ENCODE data around the gene VSNL1.

Gene VSNL1

DNA sequence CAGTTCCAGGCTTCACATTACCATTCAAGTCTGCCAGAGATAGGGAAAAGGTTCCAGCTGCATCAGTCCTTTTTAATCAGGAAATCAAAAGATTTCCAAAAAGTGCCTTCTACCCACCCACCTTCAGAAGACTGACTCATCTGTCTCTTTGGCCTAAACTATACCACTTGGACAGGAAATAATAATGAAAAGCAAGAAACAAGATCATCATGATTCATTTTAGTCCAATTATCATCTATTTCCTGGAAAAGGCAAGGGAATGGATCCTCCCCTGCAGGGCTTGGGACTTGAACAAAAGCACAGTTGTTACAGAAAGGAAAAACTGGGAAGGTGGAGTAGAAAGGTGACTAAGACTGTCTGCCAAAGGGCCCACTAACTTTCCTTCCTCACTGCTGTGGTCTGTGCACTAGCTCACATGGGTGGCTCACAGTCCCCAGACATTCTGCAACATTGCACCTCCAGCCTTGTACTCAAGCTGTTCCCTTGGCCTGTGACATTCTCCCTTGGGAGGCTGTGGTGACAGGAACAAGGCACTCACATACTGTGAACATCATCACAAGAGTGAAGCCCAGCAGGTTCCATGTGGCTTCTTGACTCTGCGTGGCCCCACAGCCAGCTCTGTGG is 75.3 kb downstream of the VSNL1 start:
- DNase-seq: no peak

DNA sequence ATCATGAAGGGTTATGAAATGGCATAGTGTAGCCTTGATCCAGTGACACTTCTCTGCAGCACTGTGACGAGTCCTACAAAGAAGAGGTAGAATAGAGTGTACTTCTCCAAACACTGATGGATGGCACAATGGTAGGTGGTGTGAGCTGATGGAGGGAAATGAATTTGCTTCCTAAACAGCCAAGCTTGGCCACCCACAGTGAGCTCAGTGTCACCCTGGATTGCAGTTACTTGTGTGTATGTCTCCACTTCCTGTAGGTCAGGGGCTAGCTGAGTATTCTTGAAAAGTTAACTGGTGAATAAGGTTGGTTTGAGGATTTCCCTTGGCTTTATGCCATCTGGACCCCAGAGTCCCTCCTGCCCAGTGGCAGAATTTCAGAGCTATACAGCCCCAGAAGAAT is 75.9 kb downstream of the VSNL1 start:
- DNase-seq: no peak

DNA sequence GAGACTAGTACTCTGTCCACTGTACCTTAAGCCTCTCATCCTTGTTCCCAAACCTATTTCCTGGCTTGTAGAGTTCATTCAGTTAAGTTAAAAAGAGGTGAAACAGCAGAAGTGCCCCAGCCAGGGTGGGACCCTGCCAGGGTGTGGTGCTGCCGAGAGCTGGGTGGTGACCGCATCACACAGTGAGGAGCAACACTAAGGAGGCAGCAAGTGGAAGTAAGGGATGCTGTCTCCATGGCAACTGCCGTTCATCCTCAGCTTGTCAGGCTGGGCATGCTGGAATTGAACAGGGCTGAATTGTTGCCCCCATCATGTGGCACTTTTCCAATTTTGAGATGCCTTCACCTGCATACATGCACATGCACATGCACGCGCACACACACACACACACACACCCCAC is 77.0 kb downstream of the VSNL1 start:
- DNase-seq: no peak

DNA sequence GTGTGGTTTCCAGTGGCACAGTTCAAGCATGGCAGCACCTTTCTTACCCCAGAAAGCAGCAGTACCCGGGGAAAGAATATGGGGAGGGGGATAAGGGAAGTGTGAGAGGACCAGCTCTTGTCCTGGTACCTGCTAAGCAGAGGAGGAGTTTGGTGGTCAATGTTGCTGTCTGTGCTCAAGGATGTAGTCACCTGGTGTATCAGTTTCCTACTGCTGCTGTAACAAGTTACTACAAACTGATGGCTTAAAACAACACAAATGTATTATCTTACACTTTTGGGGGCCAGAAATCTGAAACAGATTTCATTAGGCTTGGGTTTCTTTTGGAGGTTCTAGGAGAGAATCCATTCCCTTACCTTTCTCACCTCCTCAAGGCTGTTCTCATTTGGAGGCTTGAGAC is 77.5 kb downstream of the VSNL1 start:
- no peak for DNase-seq

DNA sequence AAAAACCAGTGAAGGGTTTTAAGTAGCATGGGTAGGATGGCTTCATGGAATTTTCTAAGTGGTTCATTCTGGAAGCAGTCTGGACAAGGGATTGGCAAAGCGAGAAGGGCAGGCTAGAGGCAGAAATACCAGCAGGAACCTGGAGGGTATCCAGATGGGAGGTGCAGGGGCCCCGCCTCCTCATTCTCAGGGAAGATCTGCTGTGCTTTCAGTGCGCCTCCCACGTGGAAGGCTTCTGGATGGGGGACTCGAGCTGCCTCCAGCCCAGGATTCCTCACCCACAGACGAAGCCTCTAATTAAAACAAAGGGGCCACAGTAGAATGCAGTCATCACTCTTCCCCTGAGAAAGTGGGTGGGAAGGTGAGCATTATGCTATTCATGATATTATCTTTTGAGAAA is 79.8 kb downstream of the VSNL1 start:
- no peak for DNase-seq

DNA sequence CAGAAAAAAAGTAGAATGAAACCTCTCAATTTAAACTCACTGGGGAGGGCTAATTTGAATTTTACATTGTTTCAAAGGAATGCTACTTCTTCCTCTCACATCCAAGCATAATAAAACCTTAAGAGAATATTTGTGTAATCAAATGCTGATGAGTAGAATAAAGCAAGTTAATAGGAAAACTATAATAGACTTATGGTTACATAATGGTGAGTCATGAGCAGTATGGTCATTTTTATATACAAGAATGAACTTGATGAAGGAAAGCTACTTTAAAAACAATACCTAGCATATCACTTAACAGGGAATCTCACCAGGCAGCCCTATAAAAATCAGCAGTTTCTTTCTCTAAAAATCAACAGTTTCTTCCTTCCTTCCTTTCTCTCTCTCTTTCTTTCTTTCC is 80.3 kb downstream of the VSNL1 start:
- DNase-seq: no peak

DNA sequence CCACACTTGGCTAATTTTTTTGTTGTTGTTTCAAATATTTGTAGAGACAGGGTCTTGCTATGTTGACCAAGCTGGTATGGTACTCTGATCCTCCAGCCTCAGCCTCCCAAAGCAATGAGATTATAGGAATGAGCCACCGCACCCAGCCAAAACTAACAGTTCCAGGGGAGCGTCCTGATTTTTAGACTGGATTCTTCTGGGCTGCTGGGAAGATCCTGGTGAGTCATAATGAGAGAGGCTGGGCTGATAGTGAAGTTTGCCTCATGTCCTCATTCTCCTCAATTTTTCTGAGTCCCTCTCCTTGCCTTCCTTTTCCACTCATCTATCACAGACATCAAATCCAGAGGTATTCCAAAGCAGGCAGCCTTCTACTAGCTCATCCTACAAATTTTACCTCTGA is 81.3 kb downstream of the VSNL1 start:
- DNase-seq: no peak

DNA sequence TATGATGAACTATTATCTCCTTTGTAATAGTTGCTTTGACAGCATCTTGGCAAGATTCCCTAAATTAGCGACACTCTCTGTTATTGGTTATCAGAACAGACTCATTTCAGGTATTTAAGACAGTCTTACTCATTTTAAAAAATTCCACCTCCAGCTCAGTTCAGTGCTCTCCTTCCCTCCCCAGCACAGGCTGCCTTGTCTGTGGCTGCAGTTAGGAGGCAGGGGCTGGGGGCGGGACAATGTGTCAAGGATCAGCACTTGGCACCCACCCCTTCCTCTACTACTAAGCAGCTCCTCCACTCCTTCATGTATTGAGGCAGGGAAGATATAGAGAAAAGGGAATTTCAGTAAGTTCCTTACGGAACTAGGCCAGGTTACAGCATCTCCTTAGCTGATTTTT is 85.0 kb downstream of the VSNL1 start:
- no peak for DNase-seq

DNA sequence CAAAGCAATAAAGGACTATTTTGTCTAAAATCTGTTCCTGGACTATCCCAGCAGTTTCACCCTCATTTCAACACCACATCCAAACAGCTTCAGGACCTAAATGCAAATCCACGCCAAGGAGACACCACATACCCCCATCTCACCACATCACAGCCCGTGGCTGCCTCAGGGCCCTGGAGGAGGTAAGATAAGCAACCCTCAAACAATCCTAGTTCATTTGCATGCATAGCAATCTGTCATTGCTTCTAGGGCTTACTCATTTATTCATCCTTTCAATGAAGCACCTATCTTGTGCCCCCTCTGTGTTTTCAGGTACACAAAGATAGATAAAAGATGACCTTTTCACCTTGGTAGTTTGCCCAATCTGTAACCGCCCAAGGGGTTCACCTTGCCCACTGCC is 86.5 kb downstream of the VSNL1 start:
- DNase-seq: no peak

DNA sequence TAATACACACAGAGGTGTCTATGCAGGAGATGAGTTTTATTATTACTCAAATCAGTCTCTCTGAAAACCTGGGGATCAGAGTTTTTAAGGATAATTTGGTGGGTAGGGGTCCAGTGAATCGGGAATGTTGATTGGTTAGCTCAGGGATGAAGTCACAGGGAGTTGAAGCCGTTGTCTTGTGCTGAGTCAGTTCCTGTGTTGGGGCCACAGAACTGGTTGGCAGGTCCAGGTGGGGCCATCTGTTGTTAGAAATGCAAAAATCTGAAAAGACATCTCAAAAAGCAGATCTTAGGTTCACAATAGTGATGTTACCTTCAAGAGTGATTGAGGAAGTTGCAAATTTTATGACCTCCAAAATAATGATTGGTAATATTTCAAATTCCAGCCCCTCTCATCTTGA is 86.9 kb downstream of the VSNL1 start:
- no peak for DNase-seq

DNA sequence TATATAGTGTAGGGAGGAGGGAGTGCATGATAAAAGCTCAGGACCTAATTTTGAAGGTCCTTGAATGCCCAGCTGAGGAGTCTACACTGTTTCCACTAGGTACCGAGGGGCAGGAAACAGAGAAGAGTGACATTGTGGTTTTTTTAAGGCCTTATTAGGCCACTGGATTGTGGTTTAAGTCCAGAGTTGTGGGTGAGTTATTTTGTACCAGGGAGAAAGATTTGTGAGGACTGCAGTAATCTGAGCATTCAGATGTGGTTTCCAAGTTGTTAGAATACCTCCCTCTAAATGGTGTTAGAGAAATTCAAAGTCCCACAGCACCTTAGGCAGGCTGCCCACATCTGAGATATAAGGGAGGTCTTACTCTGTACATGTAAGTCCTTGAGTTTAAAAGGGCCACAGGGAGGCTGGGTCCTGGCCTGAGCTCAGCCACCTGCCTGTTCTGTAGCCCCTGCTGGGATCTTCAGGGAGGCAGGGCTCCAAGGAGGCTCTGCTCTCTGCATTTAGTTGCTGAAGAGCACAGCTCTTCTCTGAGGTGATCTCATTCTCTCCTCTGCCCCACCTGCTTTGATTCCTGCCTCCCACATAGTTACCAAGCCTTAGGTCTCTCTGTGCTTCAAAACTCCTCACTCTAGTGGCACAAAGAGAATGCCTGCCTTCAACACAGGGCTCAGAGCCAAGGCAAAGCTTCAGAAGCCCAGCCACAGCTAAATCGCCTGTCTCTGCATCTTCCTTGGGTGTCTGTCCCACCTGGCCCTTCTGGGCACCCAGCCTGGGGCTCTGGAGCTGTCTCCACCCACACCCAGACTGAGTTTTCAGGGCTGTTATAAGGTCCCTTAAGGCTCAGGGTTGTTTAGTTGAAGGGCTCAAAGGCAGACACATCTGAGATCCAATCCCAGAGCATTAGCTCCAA is 88.1 kb downstream of the VSNL1 start:
- DNase-seq: no peak

DNA sequence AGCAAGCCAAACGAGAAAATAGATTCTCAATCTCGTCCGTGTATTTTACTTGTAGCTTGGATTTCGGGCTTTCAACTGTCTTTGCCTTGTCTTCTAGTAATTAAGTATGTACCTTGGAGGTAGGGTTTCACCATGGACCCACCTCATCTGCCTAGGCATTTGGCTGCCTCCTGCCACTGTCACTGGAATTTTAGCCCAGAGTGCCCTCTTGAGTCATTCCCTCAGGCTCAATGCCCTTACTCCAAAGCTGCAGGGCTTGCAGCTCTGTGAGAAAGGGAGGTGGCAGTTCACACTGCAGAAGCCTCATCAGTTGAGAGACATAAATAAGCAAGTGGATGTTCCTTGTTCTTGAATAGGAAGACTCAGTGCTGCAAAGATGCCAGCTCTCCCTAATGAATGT is 89.6 kb downstream of the VSNL1 start:
- DNase-seq: no peak

DNA sequence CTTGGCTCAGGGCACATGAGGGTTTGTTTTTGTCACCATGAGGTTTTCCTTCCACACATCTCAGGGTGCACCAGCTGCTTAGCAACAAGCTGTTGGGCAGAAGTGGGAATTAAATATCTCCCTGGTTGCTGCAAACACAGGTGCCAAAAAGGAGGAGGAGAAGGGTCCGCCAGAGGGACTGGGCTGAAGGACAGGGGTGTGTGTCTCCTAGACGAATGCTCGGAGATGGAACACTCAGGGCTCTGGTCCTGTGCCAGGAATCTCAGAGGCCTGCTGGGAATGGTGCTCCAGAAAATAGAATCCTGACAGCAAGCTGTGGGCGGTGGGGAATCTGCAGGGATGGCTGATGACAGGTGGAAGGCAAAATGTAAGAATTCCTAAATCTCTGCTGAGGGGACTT is 94.5 kb downstream of the VSNL1 start:
- no peak for DNase-seq

DNA sequence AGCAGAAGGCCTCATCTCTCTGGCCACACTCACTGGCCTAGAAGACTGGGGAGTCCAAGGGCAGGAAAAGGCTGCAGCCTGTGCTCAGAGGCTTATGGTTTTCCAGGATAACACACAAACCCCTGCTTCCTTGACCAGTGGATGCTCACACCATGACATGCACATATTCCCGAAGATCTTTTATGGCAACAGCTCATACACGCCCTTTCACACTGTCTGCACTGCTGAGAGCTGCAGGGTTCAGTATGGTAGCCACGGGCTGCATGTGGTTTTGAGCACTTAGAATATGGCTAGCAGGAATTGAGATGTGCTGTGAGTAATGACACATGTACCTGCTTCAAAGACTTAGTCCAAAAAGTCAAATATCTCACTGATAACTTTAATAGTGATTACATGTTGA is 95.8 kb downstream of the VSNL1 start:
- no peak for DNase-seq

DNA sequence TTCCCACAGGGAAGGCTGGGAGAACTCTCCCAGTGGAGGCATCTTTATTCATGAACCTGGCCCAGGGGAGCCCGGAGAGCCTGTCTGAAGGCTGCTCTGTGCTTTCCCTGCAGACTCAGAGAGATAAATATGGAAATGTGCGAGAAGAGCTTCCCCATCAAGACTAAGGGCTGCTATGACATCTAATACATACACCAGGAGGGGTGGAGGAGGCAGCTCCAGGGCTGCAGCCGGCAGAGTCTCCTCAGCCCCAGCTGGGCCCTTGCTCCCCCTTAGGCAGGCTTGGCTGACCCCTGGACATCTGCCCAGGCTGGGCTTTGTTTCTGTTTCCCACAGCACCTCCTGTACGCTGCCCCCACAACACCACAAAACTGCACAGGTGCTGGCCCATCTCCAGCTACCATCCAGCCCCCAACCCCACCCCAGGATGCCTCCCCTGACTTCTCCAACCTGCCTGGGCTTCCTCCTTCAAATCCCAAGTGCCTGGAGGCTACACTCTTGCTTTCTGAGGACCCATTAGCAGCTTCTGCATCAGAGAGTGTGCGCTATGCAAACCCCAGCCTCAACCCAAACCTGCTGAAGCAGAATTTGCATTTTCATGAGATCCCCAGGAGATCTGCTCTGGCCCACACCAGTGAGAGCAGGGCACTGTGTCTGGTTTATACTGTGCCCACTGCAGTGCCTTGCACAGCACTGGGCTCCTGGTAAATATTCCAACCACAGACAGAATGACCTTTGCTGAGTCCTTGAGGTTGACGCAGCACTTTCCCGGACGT is 96.8 kb downstream of the VSNL1 start:
- no peak for DNase-seq

DNA sequence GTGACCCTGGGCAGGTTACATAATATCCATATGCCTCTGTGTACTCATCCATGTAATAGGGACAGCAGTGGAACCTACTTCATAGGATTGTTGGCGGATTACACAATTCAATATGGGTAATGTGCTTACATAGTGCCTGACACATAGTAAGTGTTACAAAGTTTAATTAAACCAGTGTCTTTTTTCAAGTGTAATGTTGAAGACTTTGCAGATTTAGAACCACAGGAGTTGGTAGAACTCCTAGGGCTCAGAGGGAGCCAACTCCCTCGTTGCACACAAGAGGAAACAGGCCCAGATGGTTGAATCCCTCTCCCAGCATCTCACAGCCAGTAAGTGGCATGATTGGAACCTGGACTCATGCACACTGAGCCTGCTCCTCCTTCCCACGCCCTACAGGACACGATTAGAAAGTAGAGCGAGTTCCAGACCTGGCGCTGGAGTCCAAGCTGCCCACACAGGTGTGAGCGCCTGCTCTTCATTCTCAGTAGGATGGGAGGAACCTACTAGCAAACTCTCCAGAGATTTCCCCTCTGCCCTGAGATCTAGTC is 97.8 kb downstream of the VSNL1 start:
- DNase-seq: no peak

DNA sequence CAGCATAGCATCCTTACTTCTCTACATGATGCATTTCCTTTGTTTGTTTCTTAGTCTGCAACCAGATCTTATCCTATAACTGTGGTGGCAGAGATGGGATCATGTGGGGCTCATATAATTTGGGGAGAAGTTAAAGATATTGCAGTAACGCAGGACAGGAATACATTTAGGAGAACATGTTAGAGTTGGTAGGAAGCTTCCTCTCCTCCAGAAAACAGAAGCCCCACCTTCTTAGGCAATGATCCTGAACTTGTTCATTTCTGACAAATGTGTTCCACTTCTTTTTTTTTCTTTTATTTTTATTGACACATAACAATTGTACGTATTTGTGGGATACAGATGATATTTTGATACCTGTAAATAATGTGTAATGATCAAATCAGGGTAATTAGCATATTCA is 99.9 kb downstream of the VSNL1 start:
- DNase-seq: no peak

DNA sequence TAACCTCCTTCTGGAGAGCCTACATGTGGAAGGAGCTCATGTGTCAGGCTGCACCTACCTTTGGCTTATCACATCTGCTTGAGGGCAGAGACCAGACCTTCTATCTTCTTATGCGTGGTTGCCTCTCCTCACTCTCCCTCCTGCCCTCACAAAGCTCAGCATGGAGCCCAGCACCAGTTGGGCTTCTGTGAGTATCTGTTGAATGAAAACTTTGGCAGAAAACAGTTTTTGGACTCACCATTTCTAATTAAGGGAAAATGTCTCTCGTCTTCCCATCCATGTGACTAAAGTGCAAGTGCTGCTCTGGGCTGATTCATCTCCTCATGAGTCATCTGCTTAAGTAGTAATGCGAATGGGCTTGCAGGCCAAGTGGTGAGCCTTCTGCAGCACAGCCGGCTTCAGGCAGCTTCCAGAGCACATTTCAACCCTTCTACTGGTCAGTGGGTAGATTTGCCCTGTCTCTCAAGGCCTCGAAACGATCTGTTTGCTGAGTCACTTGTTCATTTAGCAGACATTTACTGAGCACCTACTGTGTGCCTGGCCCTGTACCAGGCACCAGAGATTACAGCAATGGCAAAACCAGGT is 102.6 kb downstream of the VSNL1 start:
- peak; percentile 66 for DNase-seq

DNA sequence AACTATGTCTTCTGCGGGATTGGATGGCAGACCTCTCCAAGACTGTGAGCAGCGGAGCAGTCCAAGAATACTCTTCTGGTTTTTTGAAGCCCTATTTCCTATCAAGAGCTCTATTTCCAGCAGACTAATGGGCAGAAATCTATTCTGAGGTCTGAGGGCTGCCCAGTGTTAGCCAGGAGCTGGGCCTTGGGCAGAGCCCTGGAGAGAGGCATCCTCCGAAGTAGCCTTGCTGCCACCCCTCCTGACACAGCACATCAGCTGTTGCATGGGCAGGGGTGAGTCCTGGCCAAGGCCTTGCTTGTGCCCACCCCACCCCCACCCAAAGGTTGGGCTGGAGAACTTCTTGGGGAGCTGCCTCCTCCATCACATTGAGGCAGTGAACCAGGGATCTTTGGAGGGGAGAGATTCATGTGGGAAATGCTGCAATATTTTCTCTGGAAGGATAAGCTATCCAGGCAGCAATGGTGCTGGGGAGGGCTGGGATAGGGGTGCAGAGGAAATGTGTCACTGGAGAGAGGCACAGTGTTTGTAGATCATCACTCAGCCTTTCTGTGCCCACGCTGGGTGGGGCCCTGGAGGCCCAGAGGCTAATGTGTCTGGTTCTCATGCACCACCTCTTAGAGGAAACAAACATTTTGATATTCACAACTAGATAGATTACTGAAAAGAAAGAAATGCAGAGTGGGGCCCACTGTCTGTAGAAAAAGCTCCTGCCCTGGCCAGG is 104.7 kb downstream of the VSNL1 start:
- no peak for DNase-seq

DNA sequence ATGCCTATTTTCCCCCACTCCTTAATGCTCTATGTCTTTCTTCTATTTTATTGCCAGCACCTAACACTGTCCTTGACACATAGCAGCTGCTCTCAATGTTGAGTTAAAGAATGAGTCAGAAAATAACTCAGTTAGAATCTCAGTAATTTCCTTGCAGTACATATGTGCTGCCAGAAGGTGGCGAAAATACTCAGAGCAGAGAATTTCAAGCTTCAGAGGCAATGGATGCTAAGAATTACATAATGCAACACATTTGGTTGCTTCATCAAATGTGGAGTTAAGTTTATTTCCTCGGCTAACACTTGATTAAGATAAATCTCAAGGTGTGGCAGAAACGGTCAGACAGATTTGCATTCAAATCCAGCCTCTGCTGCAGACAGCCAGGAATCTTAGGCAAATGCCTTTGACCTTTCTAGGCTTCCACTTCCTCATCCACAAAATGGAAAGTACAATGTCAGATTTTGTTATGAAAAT is 105.6 kb downstream of the VSNL1 start:
- peak; percentile 81 for DNase-seq

DNA sequence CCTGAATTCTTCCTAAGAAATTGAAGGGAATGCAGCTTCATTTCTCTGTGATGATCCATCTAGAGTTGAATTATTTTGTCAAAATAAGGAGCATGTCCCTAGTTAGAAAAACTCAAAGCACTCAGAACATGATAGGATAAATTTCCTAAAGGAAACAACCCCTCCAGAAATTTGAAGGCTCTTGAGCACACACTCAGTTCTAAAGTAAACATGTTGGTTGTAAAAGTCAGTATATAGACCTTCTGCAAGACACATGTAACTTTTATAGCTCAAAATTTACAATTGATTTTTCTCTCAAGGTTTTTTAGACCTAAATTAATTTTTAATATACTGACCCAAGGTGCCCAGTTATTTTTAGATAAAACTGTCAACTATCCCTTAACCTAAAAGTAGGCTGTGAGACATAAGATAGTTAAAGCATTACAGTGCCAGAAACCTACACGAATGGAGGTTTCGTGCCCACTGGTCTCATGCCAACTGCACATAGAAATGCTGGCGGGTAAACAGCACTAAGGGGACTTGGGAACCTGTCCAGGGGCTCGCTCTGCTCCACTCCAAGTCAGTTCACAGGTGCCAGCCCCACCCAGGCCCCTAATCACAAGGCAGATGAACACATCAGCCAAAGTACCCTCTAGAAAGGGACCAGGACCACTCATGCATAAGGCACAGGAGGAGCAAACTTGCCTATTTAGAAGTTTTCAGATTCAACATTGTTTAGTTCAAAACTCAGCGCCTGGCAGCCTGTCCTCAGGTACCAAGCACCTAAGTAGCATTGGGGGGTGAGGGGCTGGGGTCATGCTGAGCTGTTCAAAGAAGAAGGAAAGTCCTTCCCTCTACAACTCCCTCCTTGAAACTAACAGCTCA is 106.6 kb downstream of the VSNL1 start:
- DNase-seq: no peak

All from activated CD4-positive, alpha-beta T cell treated with anti-CD3 and anti-CD28 coated beads, Interleukin-10, Interleukin-2, amounts not matched to agents 100 ng/mL and 50 ng/mL, durations not matched to agents 16 hours and 8 hours (primary cell).